NT2/D1 (cell line): Measurements from ENCODE around the gene FOS.

Source experiments
- YY1 ChIP-seq: IDR thresholded peaks from 2 replicates; pipeline ENCODE4 v1.6.1; 2011; ENCODE audit not compliant: insufficient read length, insufficient read depth
- ZNF274 ChIP-seq: IDR thresholded peaks from 2 replicates; pipeline ENCODE4 v1.6.1; 2011; ENCODE audit warnings: mild to moderate bottlenecking, low read depth, low read length

- TF ChIP-seq ZNF274 (no peak), YY1 (no peak)
These were observed 48.9 kb upstream of the FOS start for GRCh38 chr14:75229661-75230139.
